Mucosa of descending colon (tissue), 3 donors: ENCODE measurements around the gene NSUN7. TPM values are rescaled to one million over a fixed set of nuclear protein-coding genes. Genes with fewer than 3 reads are reported as not detected.

Experiments used
- ATAC-seq: fragments of 200-7000 bp; cut with Tn5 transposase; one replicate; pipeline ENCODE4 v1.9.1; 2020; ENCODE audit warnings: mild to moderate bottlenecking, moderate library complexity
- DNase-seq, 3 donors: peaks; one replicate each; pipeline ENCODE4 v3.0.0-alpha.2; 2020
- H3K36me3 ChIP-seq: fragments of 200-600 bp; one replicate; pipeline ENCODE4 v1.8.0; 2021; ENCODE audit warnings: low read depth, mild to moderate bottlenecking
- H3K4me1 ChIP-seq: fragments of 200-600 bp; one replicate; pipeline ENCODE4 v1.8.0; 2021; ENCODE audit warnings: low read depth, mild to moderate bottlenecking
- H3K4me3 ChIP-seq: fragments of 200-600 bp; one replicate; pipeline ENCODE4 v1.8.0; 2021; ENCODE audit warnings: mild to moderate bottlenecking
- H3K9me3 ChIP-seq: fragments of 200-600 bp; one replicate; pipeline ENCODE4 v1.8.0; 2021; ENCODE audit warnings: mild to moderate bottlenecking
- CTCF ChIP-seq: fragments of 200-600 bp; IDR thresholded peaks from one replicate; pipeline ENCODE4 v1.8.0; 2022; ENCODE audit warnings: antibody characterized with exemption, mild to moderate bottlenecking
- intact Hi-C, 2 donors: fragments of 100-400 bp; cut with DNase I in 1 of 2; cut with micrococcal nuclease in 1 of 2; formaldehyde crosslinking; loops; one replicate each; pipeline versions ENCODE4 v1.11.0 to v1.11.1; 2022; cut with DNase I, micrococcal nuclease
- total RNA-seq, 3 donors: library from RNA; stranded (reverse); fragmentation: NEBNext Ultra II Directional in 2 of 3; extraction: Animal tissue kit (Norgen Biotek cat#: 25700) in 2 of 3; gene quantifications; one replicate each; pipeline versions ENCODE4 v1.2.1 to v1.2.4, GENCODE V29; 2021 to 2023
- donor health status: DM: no; HTN: no; CAD: no; lungs with moderate emphysema.
- donor health status: DM: no; HTN: no; CAD: no.
- donor health status: DM: no; HTN: yes; CAD: no.

The NSUN7 gene
- total RNA-seq, 3 donors from 2014 or later: 5.6 to 18.1 (median 11.7) TPM

- Histone ChIP-seq H3K4me3 (no peak overlapping the region), H3K4me1 (no peaks in the 10 kb centered on the region), H3K9me3 (no peaks in the 10 kb centered on the region), H3K36me3 (no peaks in the 10 kb centered on the region)
- intact Hi-C loops: no loop called here
- DNase-seq (no peak), ATAC-seq (no peak)
- TF ChIP-seq CTCF: no peak
Observed at GRCh38 chr4:40858962-40859361, 109.2 kb downstream of the NSUN7 start.

Other genes starting within 250 kb of the NSUN7 start
- 100 to 1,000 TPM; 144 to 309 (median 258) TPM for gene RBM47, start 120.1 kb upstream of the NSUN7 start, total RNA-seq